HCT116 (cell line): Measurements from ENCODE around the gene ASIC3. TPM values are rescaled to one million over a fixed set of nuclear protein-coding genes. Genes with fewer than 3 reads are reported as not detected.
A peak's percentile ranks its signal among the peaks of the same experiment; 100 is the strongest.
"Not testable (repeated sequence)": the region's sequence is repeated elsewhere in the genome, so short reads cannot be mapped to it uniquely, and the experiment has no call there.

Source experiments
- ATAC-seq: fragments of 200-7000 bp; cut with Tn5 transposase; 2 replicates; pipeline ENCODE4 v1.9.1; 2020; ENCODE audit warnings: mild to moderate bottlenecking, moderate library complexity
- BruUV-seq: library from RNA; stranded (reverse); fragments of 400-500 nt; replicated peaks from 2 replicates; lab custom pipeline; 2021; lab: Mats Ljungman, UMichigan
- CTCF ChIA-PET: fragments of 300-600 bp; sonication (Branson Sonifier 250); formaldehyde crosslinking; loops from one replicate; lab custom pipeline; 2021; ENCODE audit warnings: antibody characterized with exemption; lab: Charles Lee
- POLR2A ChIA-PET: fragments of 300-600, 350-600 bp; sonication (Branson Sonifier 250); formaldehyde crosslinking; loops from one replicate; lab custom pipeline; 2021; ENCODE audit warnings: antibody characterized with exemption; lab: Charles Lee
- RAD21 ChIA-PET, 2 experiments: fragments of 300-600 bp; sonication (Branson Sonifier 250); formaldehyde crosslinking; loops; one replicate each; lab custom pipeline; 2023; ENCODE audit warnings: low total read pairs in 2 of 2; ENCODE audit not compliant: uncharacterized antibody in 2 of 2, unreplicated experiment in 2 of 2, low non-redundant PET in 1 of 2; lab: Charles Lee
- DNase-seq: peaks from one replicate; pipeline ENCODE4 v3.0.0-alpha.2; 2010; ENCODE audit warnings: low read depth, low spot score
- H2AFZ ChIP-seq: fragments of 200-600 bp; shearing (Covaris generic), sonication (generic); 2 replicates; pipeline ENCODE4 v1.6.1; 2017; ENCODE audit warnings: low read depth, mixed run types, mixed read lengths, antibody characterized with exemption, low read length; ENCODE audit not compliant: poor library complexity, severe bottlenecking
- H3K27ac ChIP-seq: 2 replicates; pipeline ENCODE4 v1.5.1; 2012; ENCODE audit warnings: low read depth, low read length
- H3K27me3 ChIP-seq: fragments of 200-600 bp; sonication (generic); 2 replicates; pipeline ENCODE4 v1.6.1; 2016; ENCODE audit warnings: mixed run types, low read length, mixed read lengths; ENCODE audit not compliant: insufficient read depth
- H3K36me3 ChIP-seq, 2 experiments: fragments of 200-500 bp in 1 of 2; fragments of 200-600 bp in 1 of 2; sonication (Bioruptor generic) in 1 of 2; sonication (generic) in 1 of 2; 2 replicates each; pipeline versions ENCODE4 v1.5.1 to v1.6.1; 2014 to 2016; ENCODE audit warnings: low read length in 2 of 2, inconsistent platforms in 1 of 2, mixed read lengths in 1 of 2, mixed run types in 1 of 2; ENCODE audit not compliant: insufficient read depth in 2 of 2, control insufficient read depth in 1 of 2
- H3K4me1 ChIP-seq, 2 experiments: fragments of 200-600 bp in 1 of 2; sonication (generic) in 1 of 2; 2 replicates each; pipeline versions ENCODE4 v1.5.1 to v1.6.1; 2012 to 2017; ENCODE audit warnings: low read length in 2 of 2, inconsistent platforms in 1 of 2, mild to moderate bottlenecking in 1 of 2, mixed read lengths in 1 of 2, mixed run types in 1 of 2, moderate library complexity in 1 of 2; ENCODE audit not compliant: insufficient read depth in 2 of 2, control insufficient read depth in 1 of 2
- H3K4me2 ChIP-seq: fragments of 200-600 bp; sonication (generic); 2 replicates; pipeline ENCODE4 v1.6.1; 2017; ENCODE audit warnings: mixed run types, low read length, mixed read lengths
- H3K4me3 ChIP-seq, 2 experiments: fragments of 200-600 bp in 1 of 2; sonication (generic) in 1 of 2; replicated peaks in 1 of 2; 2 replicates each; pipeline ENCODE4 v1.5.1; 2011 to 2016; ENCODE audit warnings: low read length in 2 of 2, control low read depth in 1 of 2, low read depth in 1 of 2, mild to moderate bottlenecking in 1 of 2, mixed read lengths in 1 of 2, mixed run types in 1 of 2
- H3K79me2 ChIP-seq: fragments of 200-600 bp; sonication (generic); 2 replicates; pipeline ENCODE4 v1.6.1; 2017; ENCODE audit warnings: mild to moderate bottlenecking, mixed run types, low read length, moderate library complexity, mixed read lengths; ENCODE audit not compliant: insufficient read depth
- H3K9ac ChIP-seq: fragments of 200-600 bp; sonication (generic); 2 replicates; pipeline ENCODE4 v1.6.1; 2016; ENCODE audit warnings: low read length, mixed read lengths
- H3K9me2 ChIP-seq: fragments of 200-600 bp; sonication (generic), shearing (Covaris generic); 2 replicates; pipeline ENCODE4 v1.6.1; 2017; ENCODE audit warnings: mixed run types, mild to moderate bottlenecking, moderate library complexity; ENCODE audit not compliant: insufficient read depth
- H3K9me3 ChIP-seq, 2 experiments: fragments of 200-500 bp in 1 of 2; fragments of 200-600 bp in 1 of 2; sonication (Bioruptor generic) in 1 of 2; sonication (generic) in 1 of 2; 2 replicates each; pipeline ENCODE4 v1.6.1; 2014 to 2017; ENCODE audit warnings: low read length in 2 of 2, mixed read lengths in 2 of 2, inconsistent platforms in 1 of 2, low read depth in 1 of 2, mild to moderate bottlenecking in 1 of 2, mixed run types in 1 of 2, moderate library complexity in 1 of 2; ENCODE audit not compliant: control insufficient read depth in 1 of 2, insufficient read depth in 1 of 2
- H4K20me1 ChIP-seq: fragments of 200-600 bp; sonication (generic), shearing (Covaris generic); 2 replicates; pipeline ENCODE4 v1.6.1; 2017; ENCODE audit warnings: mixed run types, mild to moderate bottlenecking, moderate library complexity; ENCODE audit not compliant: insufficient read depth
- CEBPB ChIP-seq: IDR thresholded peaks from 2 replicates; pipeline ENCODE4 v1.6.1; 2012; ENCODE audit warnings: low read depth
- CTCF ChIP-seq, 3 experiments: fragments of 200-600 bp in 1 of 3; sonication (generic) in 1 of 3; IDR thresholded peaks in 2 of 3; conservative IDR thresholded peaks in 1 of 3; 2 replicates each; pipeline ENCODE4 v1.5.1; 2012 to 2017; ENCODE audit warnings: low read depth in 2 of 3, low read length in 2 of 3, antibody characterized with exemption in 1 of 3, borderline replicate concordance in 1 of 3, control low read depth in 1 of 3, mild to moderate bottlenecking in 1 of 3, mixed read lengths in 1 of 3, mixed run types in 1 of 3, moderate library complexity in 1 of 3; ENCODE audit not compliant: insufficient read depth in 1 of 3
- ELF1 ChIP-seq: IDR thresholded peaks from 2 replicates; pipeline ENCODE4 v1.6.1; 2012; ENCODE audit warnings: low read depth, borderline replicate concordance
- EZH2 ChIP-seq: fragments of 200-600 bp; sonication (generic); IDR thresholded peaks from 2 replicates; pipeline ENCODE4 v1.6.1; 2017; ENCODE audit warnings: antibody characterized with exemption, mixed run types
- EZH2phosphoT487 ChIP-seq: fragments of 200-600 bp; IDR thresholded peaks from 2 replicates; pipeline ENCODE4 v1.6.1; 2018; ENCODE audit warnings: antibody characterized with exemption, borderline replicate concordance
- SP1 ChIP-seq: IDR thresholded peaks from 2 replicates; pipeline ENCODE4 v1.6.1; 2012; ENCODE audit warnings: low read depth
- SRF ChIP-seq: IDR thresholded peaks from 2 replicates; pipeline ENCODE4 v1.6.1; 2012; ENCODE audit warnings: low read depth
- TCF7L2 ChIP-seq: IDR thresholded peaks from 2 replicates; pipeline ENCODE4 v1.7.0; 2011; ENCODE audit warnings: borderline replicate concordance, inconsistent platforms; ENCODE audit not compliant: insufficient read depth, insufficient read length; ENCODE audit errors: extremely low read depth
- YY1 ChIP-seq: IDR thresholded peaks from 2 replicates; pipeline ENCODE4 v1.6.1; 2011; ENCODE audit warnings: low read length, low read depth, moderate library complexity, mild to moderate bottlenecking; ENCODE audit not compliant: insufficient replicate concordance; ENCODE audit errors: extremely low read depth
- ZBTB33 ChIP-seq: IDR thresholded peaks from 2 replicates; pipeline ENCODE4 v1.6.1; 2011; ENCODE audit warnings: mild to moderate bottlenecking, low read length, moderate library complexity; ENCODE audit not compliant: insufficient replicate concordance; ENCODE audit errors: extremely low read depth
- ZFX ChIP-seq: fragments of 450-650 bp; IDR thresholded peaks from 2 replicates; pipeline ENCODE4 v1.6.1; 2017
- ZNF274 ChIP-seq: fragments of 200-500 bp; sonication (Bioruptor generic); IDR thresholded peaks from 2 replicates; pipeline ENCODE4 v1.6.1; 2014; ENCODE audit warnings: mild to moderate bottlenecking, low read depth, low read length, inconsistent platforms
- intact Hi-C: fragments of 100-400 bp; cut with micrococcal nuclease; formaldehyde crosslinking; loops from 2 replicates; pipeline ENCODE4 v1.10.0; 2022
- total RNA-seq: library from RNA; stranded (reverse); gene quantifications from one replicate; pipeline ENCODE4 v1.2.1, GENCODE V29; 2021; ENCODE audit not compliant: unreplicated experiment
- TF ChIP-seq, protein P1 (sequence below): IDR thresholded peaks from 2 replicates; pipeline ENCODE4 v1.6.1; 2012
- TF ChIP-seq, protein P2 (sequence below): IDR thresholded peaks from 2 replicates; pipeline ENCODE4 v1.6.1; 2012

ASIC3 gene
- total RNA-seq, 1 experiment from 2014 or later = 4.4 TPM

DNA sequence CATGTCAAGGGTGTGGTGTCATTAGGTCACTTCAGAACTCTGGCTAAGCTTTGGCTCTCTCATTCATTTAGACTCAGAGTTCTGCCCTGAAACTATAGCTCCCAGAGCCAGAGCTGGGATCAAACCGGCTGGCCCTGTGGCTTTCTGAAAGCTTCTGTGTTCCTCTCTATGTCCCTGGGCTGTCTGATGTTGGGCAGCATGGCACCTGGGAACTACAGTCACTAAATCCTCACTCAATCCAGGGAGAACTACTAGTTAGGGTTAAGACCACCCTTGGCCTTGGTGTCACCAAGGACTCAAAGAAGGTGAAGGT is 37.3 kb upstream of the ASIC3 start:
- POLR2A ChIA-PET = interaction anchor here (1.5 to 2.2 kb wide), 2 partner anchors 17 to 102 kb away, joined by 3 to 7 read pairs; partner anchors contain the start of gene ABCB8
- Histone ChIP-seq H4K20me1 (no peaks in the 10 kb centered on the region), H3K27ac (peak overlapping the region; percentile 71; the same call in 1 of the 2 replicates), H3K9ac (peak overlapping the region; percentile 81), H3K27me3 (no peaks in the 10 kb centered on the region), H3K9me2 (no peaks in the 10 kb centered on the region), H3K4me2 (peak overlapping the region; percentile 94), H3K79me2 (peaks cover 4% of the 10 kb centered on the region; the same call in 1 of the 2 replicates), H3K4me3 (peak overlapping the region; percentile 72 to 73), H3K36me3 (no peaks in the 10 kb centered on the region), H2AFZ (no peak overlapping the region), H3K4me1 (peaks cover 16 to 56% of the 10 kb centered on the region in 2 experiments; a peak in 3 of 4 replicates), H3K9me3 (no peaks in the 10 kb centered on the region)
- RAD21 ChIA-PET = no interaction called here
- CTCF ChIA-PET = interaction anchor here (0.9 to 5.4 kb wide), 4 partner anchors 9 to 100 kb away, joined by 5 to 59 read pairs (median 7); partner anchors contain the start of gene ABCB8
- TF ChIP-seq CEBPB = no peak
- TF ChIP-seq ZFX = no peak
- no peak for TF ChIP-seq EZH2
- no peak for TF ChIP-seq ELF1
- TF ChIP-seq EZH2phosphoT487 = no peak
- no peak for TF ChIP-seq YY1
- TF ChIP-seq TCF7L2 = no peak
- TF ChIP-seq SP1 = no peak
- no peak for TF ChIP-seq SRF
- TF ChIP-seq, protein P1, sequence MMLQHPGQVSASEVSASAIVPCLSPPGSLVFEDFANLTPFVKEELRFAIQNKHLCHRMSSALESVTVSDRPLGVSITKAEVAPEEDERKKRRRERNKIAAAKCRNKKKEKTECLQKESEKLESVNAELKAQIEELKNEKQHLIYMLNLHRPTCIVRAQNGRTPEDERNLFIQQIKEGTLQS = no peak
- no peak for TF ChIP-seq CTCF (IDR thresholded peaks at IDR 0.05 in 2 of 3, conservative IDR thresholded peaks at IDR 0.05 in 1 of 3; ENCODE audit: borderline replicate concordance in 1 of 3, insufficient read depth in 1 of 3, low read depth in 2 of 3, low read length in 2 of 3)
- TF ChIP-seq ZBTB33 = no peak
- TF ChIP-seq ZNF274 = no peak
- TF ChIP-seq, protein P2, sequence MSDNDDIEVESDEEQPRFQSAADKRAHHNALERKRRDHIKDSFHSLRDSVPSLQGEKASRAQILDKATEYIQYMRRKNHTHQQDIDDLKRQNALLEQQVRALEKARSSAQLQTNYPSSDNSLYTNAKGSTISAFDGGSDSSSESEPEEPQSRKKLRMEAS = no peak
- ATAC-seq (no peak), DNase-seq (no peak)
- no TSS peak for BruUV-seq
- intact Hi-C loops = loop anchor here (10.0 kb wide), 1 partner anchor 236 kb away; no protein-coding TSS in a partner anchor

GRCh38 chr7:151011616-151012015 is 36.7 kb upstream of the ASIC3 start:
- H4K20me1 ChIP-seq, H2AFZ ChIP-seq, H3K27me3 ChIP-seq, BruUV-seq, H3K4me3 ChIP-seq, DNase-seq, RAD21 ChIA-PET, H3K79me2 ChIP-seq, ATAC-seq, H3K36me3 ChIP-seq, H3K9me3 ChIP-seq, H3K9me2 ChIP-seq: not testable (repeated sequence)
- intact Hi-C loops = loop anchor here (10.0 kb wide), 1 partner anchor 237 kb away; no protein-coding TSS in a partner anchor
- H3K27ac ChIP-seq = 0 out of 2 replicates have a peak overlapping the region, but pooled peaks have one; percentile 9
- CTCF ChIA-PET = interaction anchor here (0.9 to 5.4 kb wide), 4 partner anchors 9 to 99 kb away, joined by 5 to 59 read pairs (median 7); partner anchors contain the start of gene ABCB8
- peak overlapping the region; percentile 38; the same call in 1 of the 2 replicates for H3K9ac ChIP-seq
- peaks cover 16 to 56% of the 10 kb centered on the region in 2 experiments; a peak in 3 of 4 replicates for H3K4me1 ChIP-seq
- POLR2A ChIA-PET = interaction anchor here (2.2 kb wide), 1 partner anchor 17 kb away, joined by 7 read pairs; the partner anchor contains the start of gene ABCB8
- peak overlapping the region; percentile 68 for H3K4me2 ChIP-seq
